ENCODE data around the gene TATDN3. TPM values are rescaled to one million over a fixed set of nuclear protein-coding genes. Genes with fewer than 3 reads are reported as not detected.
A peak's percentile ranks its signal among the peaks of the same experiment; 100 is the strongest.

The TATDN3 gene, protein sequence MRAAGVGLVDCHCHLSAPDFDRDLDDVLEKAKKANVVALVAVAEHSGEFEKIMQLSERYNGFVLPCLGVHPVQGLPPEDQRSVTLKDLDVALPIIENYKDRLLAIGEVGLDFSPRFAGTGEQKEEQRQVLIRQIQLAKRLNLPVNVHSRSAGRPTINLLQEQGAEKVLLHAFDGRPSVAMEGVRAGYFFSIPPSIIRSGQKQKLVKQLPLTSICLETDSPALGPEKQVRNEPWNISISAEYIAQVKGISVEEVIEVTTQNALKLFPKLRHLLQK
- 10 to 100 TPM; 38.3 to 50.6 (median 41.9) TPM for polyA plus RNA-seq (ENCODE audit: low read depth in 6 of 6)

DNA sequence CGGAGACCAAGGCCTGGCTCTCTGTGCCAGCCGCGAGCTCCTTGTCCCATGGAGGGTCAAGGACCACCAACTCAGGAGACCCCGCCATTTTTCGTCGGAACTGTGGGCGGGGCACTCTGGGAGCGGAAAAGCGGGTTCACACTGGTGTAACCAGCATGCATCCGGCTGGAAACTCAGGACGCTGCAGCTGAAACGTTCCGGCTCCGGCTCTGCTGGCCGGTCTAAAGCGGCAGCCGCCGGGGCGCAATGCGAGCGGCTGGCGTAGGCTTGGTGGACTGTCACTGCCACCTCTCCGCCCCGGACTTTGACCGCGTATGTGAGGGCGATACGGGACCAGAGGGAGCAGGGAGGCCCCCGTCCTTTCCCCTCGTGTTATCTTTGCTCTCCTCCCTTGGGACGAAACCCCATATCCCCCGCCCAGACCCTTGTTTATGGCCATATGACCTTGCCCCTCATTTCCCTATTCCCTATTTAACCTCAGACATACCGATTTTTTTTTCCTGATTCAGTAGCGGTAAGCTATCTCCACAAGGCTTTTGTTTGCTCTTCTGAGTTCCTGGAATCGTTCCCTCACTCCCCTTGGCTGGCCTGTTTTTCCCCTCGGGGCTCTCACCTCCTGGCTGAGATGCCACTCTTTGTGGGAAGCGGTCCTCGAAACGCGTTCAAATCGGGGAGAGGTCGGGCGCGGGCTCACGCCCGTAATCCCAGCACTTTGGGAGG lies at the start of gene TATDN3, which contains the start of gene NSL1:
TATDN3 (plus strand) TSS at position 219 of the 720 bp plus-strand sequence; CDS start at position 247, 28 bp downstream.
NSL1 (minus strand) TSS at position 102 of the 720 bp plus-strand sequence; CDS start at position 88, 14 bp downstream.
- peaks cover 5 to 8% of the 10 kb centered on the region in 2 donors for H3K36me3 Mint-ChIP-seq
- peak within 1 kb of the TSS; percentile 73 to 97 (median 96) for H3K27ac Mint-ChIP-seq
- H3K27me3 Mint-ChIP-seq: no peaks in the 10 kb centered on the region
- peaks cover 0 to 5% (median 2%) of the 10 kb centered on the region in 7 donors for H3K9me3 Mint-ChIP-seq
- peak within 1 kb of the TSS; percentile 60 to 99 (median 98) for H3K4me3 Mint-ChIP-seq
- DNase-seq: peak; percentile 89
- peaks cover 26 to 69% (median 31%) of the 10 kb centered on the region in 3 donors for H3K4me1 Mint-ChIP-seq
- ATAC-seq (ENCODE audit: low read depth in 2 of 2): peak; percentile 56

DNA sequence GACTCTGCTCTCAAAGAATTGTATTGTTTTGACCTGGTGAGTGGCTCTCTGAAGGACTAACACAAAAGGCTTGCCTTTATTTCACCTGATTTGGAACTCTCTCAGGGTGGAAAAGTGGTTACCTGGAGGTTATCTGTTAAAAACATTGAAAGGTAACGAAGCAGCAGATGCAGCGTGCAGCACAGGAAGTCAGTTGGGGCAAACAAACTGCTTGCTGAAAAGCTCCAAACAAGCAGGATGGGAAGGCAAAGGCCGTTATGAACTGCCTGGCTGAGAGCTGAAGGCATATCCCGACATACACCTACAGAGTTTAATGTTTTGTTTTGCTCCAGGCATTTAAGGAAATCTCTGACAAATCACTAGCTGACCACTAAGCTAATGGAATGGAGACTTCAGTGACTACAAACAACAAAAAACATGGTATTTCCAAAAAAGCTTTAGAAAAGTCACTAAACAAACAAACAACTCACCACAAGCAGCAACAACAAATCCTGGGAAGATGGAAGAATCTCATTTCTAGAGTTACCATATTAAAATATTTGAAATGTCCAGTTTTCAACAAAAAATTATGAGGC lies 47.7 kb upstream of the TATDN3 start:
- Mint-ChIP-seq H3K4me1 (peaks cover 0 to 11% (median 7%) of the 10 kb centered on the region in 3 donors), H3K4me3 (no peak overlapping the region), H3K27ac (peak overlapping the region in 1 of 6 donors; percentile 53), H3K27me3 (no peaks in the 10 kb centered on the region), H3K36me3 (peaks cover 0 to 7% of the 10 kb centered on the region in 2 donors), H3K9me3 (peaks cover 0 to 2% (median 0%) of the 10 kb centered on the region in 7 donors)
- ATAC-seq (ENCODE audit: low read depth in 2 of 2) (no peak), DNase-seq (no peak)

DNA sequence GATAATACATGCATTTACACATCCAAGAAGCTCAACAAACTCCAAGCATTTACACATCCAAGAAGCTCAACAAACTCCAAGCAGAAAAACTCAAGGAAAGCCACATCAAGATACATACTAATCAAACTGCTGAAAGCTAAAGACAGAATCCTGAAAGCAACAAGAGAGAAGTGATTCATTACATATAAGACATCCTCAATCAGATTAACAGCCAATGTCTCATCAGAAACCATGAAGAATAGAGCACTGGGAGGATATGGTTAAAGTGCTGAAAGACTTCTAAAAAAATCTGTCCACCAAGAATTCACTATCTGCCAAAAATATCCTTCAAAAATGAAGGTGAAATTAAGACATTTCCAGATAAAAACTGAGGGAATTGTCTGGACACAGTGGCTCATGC lies 46.4 kb upstream of the TATDN3 start:
- H3K27me3 Mint-ChIP-seq: no peaks in the 10 kb centered on the region
- DNase-seq (no peak), ATAC-seq (ENCODE audit: low read depth in 2 of 2) (no peak)
- peaks cover 6 to 17% (median 15%) of the 10 kb centered on the region in 3 donors for H3K4me1 Mint-ChIP-seq
- H3K9me3 Mint-ChIP-seq: peaks cover 0 to 2% (median 0%) of the 10 kb centered on the region in 7 donors
- H3K36me3 Mint-ChIP-seq: peaks cover 0 to 7% of the 10 kb centered on the region in 2 donors
- no peak overlapping the region for H3K4me3 Mint-ChIP-seq
- H3K27ac Mint-ChIP-seq: no peak overlapping the region

DNA sequence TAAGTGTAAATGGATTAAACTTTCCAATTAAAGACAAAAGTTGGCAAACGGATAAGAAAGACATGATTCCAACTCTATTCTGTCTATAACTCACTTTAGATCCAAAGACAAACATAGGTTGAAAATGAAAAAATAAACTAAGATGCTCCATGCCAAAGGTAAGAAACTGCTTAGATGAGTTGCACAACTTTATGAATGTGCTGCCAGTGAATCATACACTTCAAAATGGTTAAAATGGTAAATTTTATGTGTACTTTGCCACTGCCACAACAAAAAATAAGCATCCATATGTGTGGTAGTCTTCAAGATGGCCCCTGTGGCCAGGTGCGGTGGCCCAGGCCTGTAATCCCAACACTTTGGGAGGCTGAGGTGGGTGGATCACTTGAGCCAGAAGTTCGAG lies 45.1 kb upstream of the TATDN3 start:
- DNase-seq (no peak), ATAC-seq (ENCODE audit: low read depth in 2 of 2) (no peak)
- H3K36me3 Mint-ChIP-seq: peaks cover 0 to 7% of the 10 kb centered on the region in 2 donors
- no peak overlapping the region for H3K4me3 Mint-ChIP-seq
- peaks cover 0 to 2% (median 0%) of the 10 kb centered on the region in 7 donors for H3K9me3 Mint-ChIP-seq
- H3K27ac Mint-ChIP-seq: peak overlapping the region in 1 of 6 donors; percentile 10
- H3K27me3 Mint-ChIP-seq: no peaks in the 10 kb centered on the region
- H3K4me1 Mint-ChIP-seq: peaks cover 10 to 20% (median 14%) of the 10 kb centered on the region in 3 donors

DNA sequence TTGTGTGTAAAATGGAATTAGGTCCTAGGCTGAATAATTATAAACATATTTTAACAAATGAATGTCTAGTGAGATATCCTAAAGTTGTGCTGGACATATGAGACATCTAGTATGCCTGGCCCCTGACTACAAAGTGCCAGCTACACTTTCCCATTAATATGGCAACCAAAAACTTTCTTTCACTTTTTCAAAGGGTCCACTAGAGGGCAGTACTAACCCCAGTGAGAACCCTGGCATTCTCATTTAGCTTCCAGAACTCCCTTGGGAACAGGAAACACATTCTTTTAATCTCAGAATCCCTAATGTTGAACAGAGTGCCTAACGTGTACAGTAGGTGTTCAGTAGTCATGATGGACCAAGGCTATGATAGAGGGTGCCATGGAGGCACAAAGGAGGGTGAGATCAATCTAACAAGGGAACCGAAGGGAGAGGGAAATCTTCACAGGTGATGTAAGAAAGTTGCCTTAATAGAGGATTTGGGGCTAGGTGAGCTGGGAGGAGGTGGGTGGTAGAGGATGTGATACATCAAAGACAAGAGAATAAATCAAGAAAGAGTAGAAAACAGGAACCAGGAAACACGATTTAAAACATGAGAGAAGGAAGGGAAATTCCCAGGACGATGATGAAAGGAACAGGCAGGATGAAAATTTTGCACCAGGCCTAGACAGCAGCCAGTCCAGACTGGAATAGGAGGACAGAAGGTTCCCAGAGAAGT lies 41.7 kb upstream of the TATDN3 start:
- DNase-seq: peak; percentile 7
- peak; percentile 57 to 58 for ATAC-seq (ENCODE audit: low read depth in 2 of 2)
- Mint-ChIP-seq H3K4me3 (peak overlapping the region in 1 of 8 donors; percentile 25), H3K27ac (peak overlapping the region; percentile 53 to 97 (median 74)), H3K36me3 (no peaks in the 10 kb centered on the region), H3K4me1 (peaks cover 32 to 43% (median 40%) of the 10 kb centered on the region in 3 donors), H3K27me3 (no peaks in the 10 kb centered on the region), H3K9me3 (peaks cover 0 to 2% (median 0%) of the 10 kb centered on the region in 7 donors)

DNA sequence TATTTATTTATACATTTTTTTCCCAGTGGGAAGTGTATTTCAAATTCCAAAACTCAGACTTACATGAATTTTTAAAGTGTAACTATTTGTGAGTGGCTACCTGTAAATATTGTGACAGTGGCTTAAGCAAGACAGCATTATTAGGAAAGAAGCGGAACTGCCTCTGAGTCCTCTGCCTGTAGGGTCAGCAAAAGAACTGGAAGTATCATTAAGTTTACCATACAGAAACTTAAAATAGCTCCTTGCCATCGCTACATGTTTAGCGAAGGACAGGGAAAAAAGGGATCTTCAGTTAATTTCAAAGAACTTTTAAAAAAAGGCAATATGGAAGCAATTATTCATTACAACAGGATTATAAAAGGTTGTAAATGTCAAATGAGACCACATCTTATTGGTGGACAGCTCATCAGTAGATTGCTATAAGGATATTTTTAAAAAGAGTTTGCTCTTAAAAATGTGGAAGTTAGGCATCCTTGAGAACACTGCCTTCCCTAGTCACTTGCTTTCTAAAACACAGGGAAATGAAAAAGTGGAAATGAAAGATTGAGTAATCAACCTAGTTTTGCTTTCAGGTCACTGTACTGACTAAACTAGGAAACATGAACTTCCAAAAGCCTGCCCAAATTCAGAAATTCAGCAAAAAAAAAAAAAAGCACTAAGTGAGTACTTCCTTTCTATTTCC lies 39.3 kb upstream of the TATDN3 start:
- Mint-ChIP-seq H3K27ac (peak overlapping the region in 4 of 6 donors; percentile 3 to 93 (median 74)), H3K4me3 (peak overlapping the region in 6 of 8 donors; percentile 26 to 85 (median 46)), H3K27me3 (no peaks in the 10 kb centered on the region)

DNA sequence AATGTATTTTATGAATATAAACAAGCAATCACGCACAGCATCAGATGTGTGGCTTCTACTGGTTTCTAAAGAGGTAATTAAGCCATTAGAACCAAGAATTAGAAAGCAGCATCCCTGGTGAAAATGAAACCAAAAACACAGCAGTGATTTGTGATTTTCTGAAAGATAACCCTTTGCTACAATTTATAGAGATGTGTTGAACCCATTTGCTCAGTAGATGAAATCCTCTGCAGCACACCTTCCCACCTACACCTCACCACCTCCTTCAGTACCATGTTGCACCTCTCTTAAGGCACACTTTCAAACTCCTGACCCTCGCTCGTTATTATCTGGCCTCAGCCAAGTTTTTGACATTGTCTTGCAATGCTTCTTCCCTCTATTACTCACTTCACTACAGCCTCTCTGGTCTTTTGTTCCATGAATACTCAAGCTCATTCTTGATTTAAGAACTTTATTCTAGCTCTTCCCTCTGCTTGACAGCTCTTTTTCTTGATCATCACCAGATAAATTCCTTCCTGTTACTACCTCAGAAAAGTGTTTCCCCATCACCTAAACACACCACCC lies 38.7 kb upstream of the TATDN3 start:
- Mint-ChIP-seq H3K9me3 (no peaks in the 10 kb centered on the region), H3K36me3 (no peaks in the 10 kb centered on the region), H3K4me1 (peaks cover 38 to 48% (median 44%) of the 10 kb centered on the region in 3 donors), H3K4me3 (peak overlapping the region; percentile 26 to 85 (median 46)), H3K27ac (peak overlapping the region; percentile 39 to 93 (median 74)), H3K27me3 (no peaks in the 10 kb centered on the region)
- DNase-seq (no peak), ATAC-seq (ENCODE audit: low read depth in 2 of 2) (peak; percentile 6 to 12)

More for the DNA sequence above, 39.3 kb upstream of the TATDN3 start:
- H3K9me3 Mint-ChIP-seq: no peaks in the 10 kb centered on the region
- H3K36me3 Mint-ChIP-seq: no peaks in the 10 kb centered on the region
- DNase-seq (peak; percentile 7), ATAC-seq (ENCODE audit: low read depth in 2 of 2) (peak; percentile 40 to 49)
- peaks cover 38 to 44% (median 42%) of the 10 kb centered on the region in 3 donors for H3K4me1 Mint-ChIP-seq

DNA sequence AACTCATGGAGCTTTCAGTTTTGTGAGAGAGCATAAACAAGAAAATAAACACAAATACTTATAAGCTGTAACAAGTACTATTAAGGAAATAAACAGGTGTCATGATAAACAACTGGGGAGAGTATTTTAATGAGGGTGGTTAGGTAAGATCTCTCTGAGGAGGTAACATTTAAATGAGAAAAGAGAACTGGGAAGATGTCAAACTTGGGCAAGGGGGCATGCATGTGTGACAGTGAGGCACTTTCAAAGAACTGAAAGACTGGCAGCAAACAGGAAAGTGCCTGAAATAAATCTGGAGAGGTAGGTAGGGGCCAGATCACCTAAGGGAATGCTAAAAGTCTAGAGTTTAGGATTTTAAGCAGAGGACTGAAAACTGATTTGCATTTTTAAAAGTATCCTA lies 37.9 kb upstream of the TATDN3 start:
- Mint-ChIP-seq H3K4me1 (peaks cover 38 to 51% (median 44%) of the 10 kb centered on the region in 3 donors), H3K36me3 (no peaks in the 10 kb centered on the region), H3K27me3 (no peaks in the 10 kb centered on the region), H3K9me3 (no peaks in the 10 kb centered on the region), H3K27ac (peak overlapping the region; percentile 16 to 92 (median 74)), H3K4me3 (peak overlapping the region in 7 of 8 donors; percentile 13 to 80 (median 62))
- ATAC-seq (ENCODE audit: low read depth in 2 of 2): peak; percentile 47 to 50
- DNase-seq: no peak

DNA sequence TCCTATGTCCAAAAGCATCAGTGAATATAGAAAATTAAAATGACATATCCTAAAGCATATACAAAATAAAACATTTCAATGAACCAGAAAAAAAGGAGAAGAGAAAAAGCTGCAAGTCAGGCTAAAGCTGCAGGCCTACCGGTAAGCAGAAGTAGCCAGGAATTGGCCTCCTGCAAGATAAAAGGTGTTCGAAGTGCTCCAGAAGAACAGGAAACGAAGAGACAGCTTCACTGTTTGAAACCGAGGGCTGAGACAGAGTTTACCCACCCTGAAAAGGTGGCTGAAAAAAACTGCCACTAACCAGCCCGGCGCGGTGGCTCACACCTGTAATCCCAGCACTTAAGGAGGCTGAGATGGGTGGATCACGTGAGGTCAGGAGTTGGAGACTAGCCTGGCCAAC lies 37.5 kb upstream of the TATDN3 start:
- Mint-ChIP-seq H3K36me3 (no peaks in the 10 kb centered on the region), H3K4me3 (peak overlapping the region; percentile 13 to 80 (median 60)), H3K4me1 (peaks cover 40 to 55% (median 45%) of the 10 kb centered on the region in 3 donors), H3K9me3 (no peaks in the 10 kb centered on the region), H3K27ac (peak overlapping the region; percentile 16 to 92 (median 62)), H3K27me3 (no peaks in the 10 kb centered on the region)
- DNase-seq (peak; percentile 22), ATAC-seq (ENCODE audit: low read depth in 2 of 2) (peak; percentile 58 to 74)

DNA sequence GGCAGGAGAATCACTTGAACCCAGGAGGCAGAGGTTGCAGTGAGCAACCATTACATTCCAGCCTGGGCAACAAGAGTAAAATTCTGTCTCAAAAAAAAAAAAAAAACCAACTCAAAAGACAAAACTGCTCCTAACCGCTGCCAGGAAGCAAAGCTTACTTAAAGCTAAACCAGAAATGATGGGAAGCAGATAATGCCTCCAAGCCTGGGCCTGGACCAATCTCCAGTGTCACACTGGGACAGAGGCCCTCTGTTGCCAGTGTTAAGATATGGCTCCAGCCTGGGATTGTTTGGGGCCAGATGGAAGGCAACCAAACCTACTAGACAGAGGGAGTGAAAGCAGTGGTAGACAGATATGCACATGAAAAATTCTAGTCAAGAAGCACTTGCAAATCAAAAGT lies 37.0 kb upstream of the TATDN3 start:
- ATAC-seq (ENCODE audit: low read depth in 2 of 2): no peak
- no peaks in the 10 kb centered on the region for H3K9me3 Mint-ChIP-seq
- DNase-seq: no peak
- H3K4me3 Mint-ChIP-seq: peak overlapping the region in 5 of 8 donors; percentile 35 to 73 (median 62)
- peak overlapping the region in 4 of 6 donors; percentile 16 to 92 (median 74) for H3K27ac Mint-ChIP-seq
- H3K27me3 Mint-ChIP-seq: no peaks in the 10 kb centered on the region
- H3K4me1 Mint-ChIP-seq: peaks cover 45 to 60% (median 48%) of the 10 kb centered on the region in 3 donors
- no peaks in the 10 kb centered on the region for H3K36me3 Mint-ChIP-seq

DNA sequence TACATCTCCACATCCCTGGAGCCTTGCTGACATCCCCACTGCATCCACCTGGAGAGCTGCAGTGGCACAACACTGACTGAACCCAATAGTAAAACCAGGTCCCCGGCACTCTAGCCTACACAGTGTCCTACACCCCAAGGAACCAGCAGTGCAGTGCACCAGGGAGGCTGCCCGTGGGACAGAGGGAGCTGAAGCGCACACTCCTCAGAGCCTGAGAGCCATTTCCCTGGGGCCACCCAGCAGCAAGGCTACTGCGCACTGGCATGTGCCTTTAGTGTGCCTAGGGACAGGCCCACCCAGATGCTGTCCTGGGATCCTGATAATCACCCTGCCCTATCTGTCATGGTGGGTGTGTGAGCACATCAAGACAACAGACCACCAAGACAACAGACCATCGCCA lies 32.0 kb upstream of the TATDN3 start:
- ATAC-seq (ENCODE audit: low read depth in 2 of 2) (no peak), DNase-seq (no peak)
- no peak overlapping the region for H3K27ac Mint-ChIP-seq
- peaks cover 12 to 15% of the 10 kb centered on the region in 2 donors for H3K36me3 Mint-ChIP-seq
- no peak overlapping the region for H3K4me3 Mint-ChIP-seq
- peaks cover 33 to 61% (median 35%) of the 10 kb centered on the region in 3 donors for H3K4me1 Mint-ChIP-seq
- H3K27me3 Mint-ChIP-seq: no peaks in the 10 kb centered on the region
- H3K9me3 Mint-ChIP-seq: no peaks in the 10 kb centered on the region
